Inflammatory macrophage treated with lipopolysaccharide for 4 hours (primary cell): Measurements from ENCODE around the gene AGK.
"Not testable (repeated sequence)": the region's sequence is repeated elsewhere in the genome, so short reads cannot be mapped to it uniquely, and the experiment has no call there.

Source experiments
- DNase-seq: peaks from one replicate; pipeline ENCODE4 v3.0.0-alpha.2; 2020

Gene AGK

GRCh38 chr7:141557360-141557759, 6.2 kb downstream of the AGK start:
- DNase-seq: no peak

DNA sequence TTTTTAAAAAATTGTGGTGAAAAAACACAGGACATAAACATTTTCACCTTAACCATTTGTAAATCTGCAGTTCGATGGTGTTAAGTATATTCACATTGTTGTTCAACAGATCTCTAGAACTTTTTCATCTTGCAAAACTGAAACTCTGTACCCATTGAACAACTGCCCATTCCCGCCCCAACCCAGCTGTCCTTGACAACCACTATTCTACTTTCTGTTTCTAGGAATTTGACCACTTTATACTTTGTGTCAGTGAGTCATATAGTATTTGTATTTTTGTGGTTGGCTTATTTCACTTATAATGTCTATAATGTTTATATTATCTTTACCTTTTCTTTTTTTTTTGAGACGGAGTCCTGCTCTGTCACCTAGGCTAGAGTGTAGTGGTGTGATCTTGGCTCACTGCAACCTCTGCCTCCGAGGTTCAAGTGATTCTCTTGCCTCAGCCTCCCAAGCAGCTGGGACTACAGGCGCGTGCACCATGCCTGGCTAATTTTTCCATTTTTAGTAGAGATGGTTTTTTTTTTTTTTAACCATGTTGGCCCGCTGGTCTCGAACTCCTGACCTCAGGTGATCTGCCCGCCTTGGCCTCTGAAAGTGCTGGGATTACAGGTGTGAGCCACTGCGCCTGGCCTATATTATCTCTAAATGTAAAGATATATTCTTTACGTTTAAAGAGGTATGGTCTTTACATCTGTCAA, 6.8 kb downstream of the AGK start:
- DNase-seq: peak; percentile 53

GRCh38 chr7:141558544-141559183, 7.5 kb downstream of the AGK start:
- DNase-seq: peak; percentile 33

GRCh38 chr7:141559961-141560360, 8.8 kb downstream of the AGK start:
- peak; percentile 80 for DNase-seq

DNA sequence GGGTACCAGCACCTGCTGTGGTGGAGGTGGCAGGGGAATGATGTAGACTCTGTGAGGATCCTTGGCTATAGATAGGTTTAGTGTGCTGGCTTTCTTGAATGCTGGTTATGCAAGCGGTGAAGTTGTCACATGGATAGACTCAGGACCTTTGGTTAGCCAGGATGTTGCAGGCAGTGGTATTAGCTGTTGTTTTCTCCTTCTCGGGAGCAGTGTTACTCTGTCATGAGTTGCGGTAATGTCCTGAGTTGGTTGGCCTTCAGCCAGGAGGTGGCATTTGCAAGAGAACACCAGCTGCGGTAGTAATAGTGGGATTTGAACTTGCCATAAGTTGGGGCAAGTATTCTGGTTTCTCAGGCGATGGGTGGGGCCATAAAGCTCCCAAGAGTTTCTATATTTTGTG, 10.8 kb downstream of the AGK start:
- no peak for DNase-seq

- DNase-seq: no peak
Observed at GRCh38 chr7:141562543-141562942, 11.3 kb downstream of the AGK start.

- no peak for DNase-seq
Observed at GRCh38 chr7:141562972-141563371, 11.8 kb downstream of the AGK start.

DNA sequence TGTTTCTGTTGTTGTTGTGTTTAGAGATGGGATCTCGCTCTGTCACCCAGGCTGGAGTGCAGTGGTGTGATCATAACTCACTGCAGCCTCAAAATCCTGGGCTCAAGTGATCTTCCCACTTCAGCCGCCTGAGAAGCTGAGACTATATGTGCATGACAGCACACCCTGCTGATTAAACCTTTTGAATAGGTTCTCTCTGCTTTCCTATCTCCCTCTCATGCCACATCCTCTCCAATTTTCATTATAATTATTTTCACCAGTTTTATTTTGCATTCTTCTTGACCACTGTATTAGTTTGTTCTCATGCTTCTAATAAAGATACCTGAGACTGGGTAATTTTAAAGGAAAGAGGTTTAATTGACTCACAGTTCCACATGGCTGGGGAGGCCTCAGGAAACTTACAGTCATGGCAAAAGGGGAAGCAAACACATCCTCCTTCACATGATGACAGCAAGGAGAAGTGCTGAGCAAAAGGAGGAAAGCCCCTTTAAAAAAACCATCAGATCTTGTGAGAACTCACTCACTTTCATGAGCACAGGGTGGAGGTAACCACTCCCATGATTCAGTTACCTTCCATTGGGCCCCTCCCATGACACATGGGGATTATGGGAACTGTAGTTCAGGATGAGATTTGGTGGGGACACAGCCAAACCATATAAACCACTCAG, 12.9 kb downstream of the AGK start:
- DNase-seq: peak; percentile 85

DNA sequence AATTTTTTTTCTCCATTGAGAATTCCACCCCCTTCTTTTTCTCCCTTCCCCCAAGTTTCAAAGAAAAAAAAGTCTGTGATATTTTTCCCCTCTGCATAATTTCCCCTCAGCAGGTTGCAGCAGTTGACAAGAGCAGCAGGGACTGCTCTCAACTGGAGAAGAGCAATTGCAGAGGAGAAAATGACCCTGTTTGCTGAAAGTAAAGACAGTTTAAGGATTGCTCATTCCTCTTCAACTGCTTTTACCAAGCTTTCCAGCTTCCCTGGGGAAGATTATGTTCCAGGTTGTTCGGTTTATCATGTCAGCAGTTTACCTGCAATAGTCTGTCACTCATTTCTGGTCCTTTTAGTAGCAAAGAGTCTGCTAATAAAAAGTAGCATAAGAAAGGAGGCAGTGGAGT, 16.2 kb downstream of the AGK start:
- no peak for DNase-seq

DNA sequence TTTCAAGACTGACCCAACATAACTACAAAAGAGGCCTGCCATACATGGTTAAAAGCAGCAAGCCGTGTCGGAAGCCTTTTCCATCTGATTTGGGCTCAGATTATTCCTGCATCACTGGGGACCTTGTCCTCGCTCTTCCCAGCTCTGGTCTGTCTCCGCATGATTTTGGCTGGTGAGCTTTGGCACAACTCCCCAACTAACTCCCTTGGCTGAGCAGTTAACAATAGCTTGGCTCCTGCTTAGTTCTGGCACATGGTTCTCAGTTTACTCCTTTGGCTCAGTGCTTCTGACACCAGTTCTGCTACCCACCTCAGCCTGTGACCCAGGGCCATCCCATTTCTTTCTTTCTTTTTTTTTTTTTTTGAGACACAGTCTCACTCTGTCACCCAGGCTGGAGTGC, 17.0 kb downstream of the AGK start:
- no peak for DNase-seq

GRCh38 chr7:141571059-141571458, 19.8 kb downstream of the AGK start:
- no peak for DNase-seq

DNA sequence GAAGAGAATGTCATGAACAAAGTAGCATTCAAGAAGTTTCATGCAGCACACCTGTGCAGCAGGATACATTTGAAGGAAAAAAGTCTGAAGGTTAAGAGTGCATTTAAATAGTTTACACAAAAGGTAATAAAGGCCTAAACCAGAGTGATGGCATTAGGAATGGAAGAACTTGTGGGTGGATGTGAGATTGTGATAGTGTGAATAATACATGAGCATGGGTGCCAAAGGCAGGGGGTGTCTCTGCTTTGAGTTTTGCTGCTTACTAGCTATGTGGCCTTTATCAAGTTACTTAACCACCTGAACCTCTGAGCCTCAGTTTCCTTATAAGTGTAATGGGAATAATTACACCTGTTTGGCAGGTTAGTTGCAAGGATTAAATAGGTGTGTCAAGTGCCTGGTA, 21.0 kb downstream of the AGK start:
- no peak for DNase-seq

- no peak for DNase-seq
Observed at GRCh38 chr7:141573511-141573910, 22.3 kb downstream of the AGK start.

GRCh38 chr7:141575164-141575563, 24.0 kb downstream of the AGK start:
- DNase-seq: no peak

DNA sequence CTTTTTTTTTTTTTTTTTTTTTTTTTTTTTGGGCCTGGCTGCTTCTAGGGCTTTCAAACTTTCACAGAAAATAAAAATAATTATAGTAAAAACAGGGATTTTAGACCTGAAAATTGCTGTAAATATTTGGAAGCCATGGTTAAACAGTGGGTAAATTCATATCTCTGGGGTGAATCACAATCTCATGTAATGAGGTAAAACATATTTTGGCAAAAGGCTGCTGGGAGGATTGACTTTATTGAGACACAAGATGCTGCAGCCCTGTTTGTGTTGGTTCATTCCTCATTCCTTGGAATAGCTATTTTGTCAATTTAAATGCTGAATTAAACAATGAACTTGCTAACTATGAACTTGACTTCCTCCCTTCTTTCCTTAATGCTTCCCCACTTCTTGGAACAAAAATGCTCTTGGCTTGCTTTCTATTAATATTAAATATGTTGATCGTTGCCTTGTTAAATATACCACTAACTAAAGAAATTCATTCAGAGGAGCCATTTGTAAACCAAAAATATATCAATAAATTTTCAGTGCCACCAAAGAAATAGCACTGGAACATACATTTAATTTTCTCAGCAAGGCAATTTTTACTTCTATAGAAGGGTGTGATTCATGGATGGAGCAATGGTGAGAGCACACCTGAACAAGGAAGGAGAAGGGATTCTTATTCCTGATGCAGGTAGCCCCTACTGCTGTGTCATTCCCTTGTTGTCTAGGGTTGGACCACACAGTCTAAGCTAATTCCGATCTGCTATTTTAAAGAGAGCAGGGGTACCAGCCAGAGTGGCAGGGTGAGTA, 24.6 kb downstream of the AGK start:
- DNase-seq: no peak

DNA sequence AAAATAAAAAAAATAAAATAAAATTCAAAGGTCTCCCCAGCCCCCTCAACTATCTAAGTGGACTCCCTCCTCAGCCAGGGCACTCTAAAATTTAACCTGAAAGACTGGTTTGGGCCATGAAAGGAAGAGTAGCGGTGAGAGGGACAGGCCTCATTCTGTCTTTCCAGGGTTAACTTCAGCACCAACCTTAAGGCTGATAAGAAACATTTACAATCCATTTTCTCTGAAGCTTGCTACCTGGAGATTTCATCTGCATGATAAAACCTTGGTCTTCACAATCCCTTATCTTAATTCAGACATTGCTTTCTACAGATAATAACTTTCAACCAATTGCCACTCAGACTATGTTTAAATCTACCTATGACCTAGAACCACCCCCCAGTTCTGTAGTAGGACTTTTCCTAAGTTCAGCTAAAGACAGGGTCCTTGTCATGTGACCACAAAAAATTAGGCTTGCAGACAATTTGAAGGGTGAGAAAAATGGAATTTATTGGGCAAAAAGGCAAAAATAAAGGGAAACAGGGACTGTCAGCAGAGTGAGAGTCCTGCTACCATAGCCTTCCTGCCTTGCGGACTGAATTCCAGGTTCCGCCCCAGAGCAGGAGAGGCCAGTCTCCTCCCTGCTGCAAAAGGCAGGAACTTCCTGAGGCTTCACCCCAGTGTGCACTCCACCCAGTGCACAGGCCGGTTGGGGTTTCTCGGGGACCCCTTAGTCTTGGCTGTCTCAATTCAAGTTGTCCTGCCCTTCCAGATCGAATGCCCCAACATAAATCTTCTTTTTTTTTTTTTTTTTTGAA, 26.0 kb downstream of the AGK start:
- DNase-seq: no peak

DNA sequence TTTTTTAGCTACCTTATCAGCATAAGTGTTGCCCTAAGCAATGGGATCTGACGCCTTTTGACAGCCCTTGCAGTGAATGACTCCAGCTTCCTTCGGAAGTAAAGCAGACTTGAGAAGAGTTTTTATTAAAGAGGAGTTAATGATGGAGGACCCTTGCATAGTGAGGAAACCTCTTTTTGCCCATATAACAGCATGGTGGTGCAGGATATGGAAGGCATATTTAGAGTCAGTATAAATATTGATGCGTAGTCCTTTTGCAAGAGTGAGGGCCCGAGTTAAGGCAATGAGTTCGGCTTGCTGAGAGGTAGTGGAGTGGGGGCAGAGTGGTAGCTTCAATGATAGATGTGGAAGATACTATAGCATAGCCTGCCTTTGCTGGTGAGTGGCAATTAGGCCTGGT, 28.7 kb downstream of the AGK start:
- DNase-seq: not testable (repeated sequence)

DNA sequence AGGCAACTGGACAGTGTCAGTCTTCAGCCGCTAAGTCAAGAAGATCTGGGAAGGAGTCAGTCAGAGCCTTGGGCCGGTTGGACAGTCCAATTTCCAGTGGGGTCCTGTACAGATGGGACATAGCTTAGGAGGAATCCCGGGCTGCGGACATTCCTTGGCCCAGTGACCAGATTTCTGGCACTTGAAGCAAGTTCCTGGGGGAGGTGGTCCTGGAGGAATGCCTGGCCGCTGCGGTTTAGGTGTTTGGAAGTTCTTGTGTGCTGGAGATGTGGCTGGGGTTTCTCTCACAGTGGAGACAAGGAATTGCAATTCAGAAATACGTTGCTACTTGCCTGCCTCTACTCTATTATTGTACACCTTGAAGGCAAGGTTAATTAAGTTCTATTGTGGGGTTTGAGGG, 30.9 kb downstream of the AGK start:
- DNase-seq: not testable (repeated sequence)

DNA sequence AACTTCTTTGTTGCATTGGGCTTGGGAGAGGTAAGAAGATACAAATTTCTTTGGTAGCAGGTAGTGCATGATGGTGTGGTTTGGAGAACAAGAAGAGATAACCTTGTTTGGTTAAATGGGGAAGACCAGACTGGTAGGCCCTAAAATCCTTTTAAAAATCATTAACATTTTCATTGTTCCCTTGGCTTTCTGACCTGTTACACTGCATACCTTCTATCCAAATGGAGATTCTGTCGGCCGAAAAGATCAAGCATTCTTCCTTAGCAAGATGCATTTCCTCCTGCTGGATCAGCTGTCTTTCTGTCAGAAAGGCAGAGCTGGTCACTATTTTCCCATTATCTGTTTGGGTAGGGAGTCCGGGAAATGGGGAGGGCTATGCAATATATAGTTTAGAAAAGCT, 33.7 kb downstream of the AGK start:
- DNase-seq: no peak

- DNase-seq: peak; percentile 16
Observed at GRCh38 chr7:141585592-141586510, 34.6 kb downstream of the AGK start.

GRCh38 chr7:141586878-141587277, 35.7 kb downstream of the AGK start:
- no peak for DNase-seq

DNA sequence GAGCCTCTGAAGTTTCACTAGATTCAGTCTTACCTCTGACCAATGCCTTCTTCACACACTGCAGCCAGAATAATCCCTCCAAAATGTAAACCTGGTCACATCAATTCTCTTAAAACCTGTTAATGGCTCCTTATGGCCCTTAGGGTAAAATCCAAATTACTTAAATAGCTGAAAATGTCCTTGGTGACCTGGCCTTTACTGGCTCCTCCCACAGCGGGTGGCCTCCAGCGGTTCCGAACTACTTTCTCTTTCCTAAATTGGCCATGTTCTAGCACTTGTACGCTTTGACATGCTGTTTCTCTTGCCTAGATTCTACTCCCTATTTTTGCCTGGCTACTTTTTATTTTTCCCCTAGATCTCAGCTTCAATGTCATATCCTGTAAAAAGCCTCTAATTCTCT, 36.1 kb downstream of the AGK start:
- no peak for DNase-seq
